Measurements from ENCODE around the gene RASGRF1.

The RASGRF1 gene

GRCh38 chr15:79068790-79069189 lies 21.8 kb downstream of the RASGRF1 start:
- DNase-seq, result no peak

GRCh38 chr15:79067969-79068368 lies 22.6 kb downstream of the RASGRF1 start:
- no peak for DNase-seq

DNA sequence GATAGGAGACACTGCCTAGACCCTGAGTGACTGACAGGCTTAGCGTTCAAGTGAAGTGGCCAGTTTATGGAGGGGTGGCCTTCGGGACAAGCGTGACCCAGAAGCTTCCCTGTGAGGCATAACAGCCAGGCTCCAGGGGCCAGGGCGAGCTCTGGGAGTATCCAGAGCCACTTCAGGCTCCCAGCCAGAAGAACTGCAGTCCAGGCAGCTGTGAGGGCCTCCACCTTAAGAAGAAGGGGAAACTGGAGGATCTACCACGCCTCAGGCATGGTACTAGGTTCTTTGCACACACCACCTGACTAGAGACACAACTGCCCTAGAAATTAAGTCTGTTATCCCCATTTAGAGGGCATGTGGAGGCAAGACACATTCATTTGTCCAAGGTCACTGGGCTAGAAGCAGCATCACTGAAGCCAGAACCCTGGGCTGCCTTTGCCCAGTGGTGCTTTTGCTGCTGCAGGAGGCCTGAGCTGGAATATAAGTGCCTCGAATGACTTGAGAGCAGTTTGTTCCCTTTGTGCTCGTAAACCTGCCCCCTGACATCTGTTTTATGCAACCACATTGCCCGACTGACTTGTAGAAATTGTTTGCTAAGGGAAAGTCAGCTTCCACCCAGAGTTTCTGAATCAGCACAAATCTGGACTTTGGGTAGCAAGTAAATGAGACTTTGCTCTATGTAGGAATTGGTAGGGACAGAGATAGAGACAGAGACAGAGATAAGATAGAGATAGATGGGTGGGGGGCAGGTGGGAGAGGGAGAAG lies 23.3 kb downstream of the RASGRF1 start:
- no peak for DNase-seq

GRCh38 chr15:79066391-79067071 lies 24.0 kb downstream of the RASGRF1 start:
- DNase-seq, result no peak

GRCh38 chr15:79065706-79066376 lies 24.7 kb downstream of the RASGRF1 start:
- peak in 6 of 51 donors; percentile 8 to 33 (median 18) for DNase-seq

DNA sequence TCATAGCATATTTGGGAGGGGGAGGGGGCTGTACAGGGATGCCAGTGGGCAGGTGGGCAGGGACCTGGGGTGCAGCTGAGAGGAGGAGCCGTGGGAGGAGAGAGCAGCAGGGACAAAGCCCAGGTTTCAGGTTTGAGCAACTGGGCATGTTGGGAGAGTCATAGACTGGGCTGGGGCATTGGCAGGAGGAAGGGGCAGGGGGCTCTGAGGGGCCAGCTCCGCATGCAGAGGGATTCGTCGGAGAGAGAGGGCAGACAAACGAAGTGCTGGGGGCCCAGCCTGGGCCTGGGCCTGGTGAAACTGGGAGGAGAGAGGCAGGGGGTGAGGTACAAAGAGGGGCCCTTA lies 25.2 kb downstream of the RASGRF1 start:
- no peak for DNase-seq

DNA sequence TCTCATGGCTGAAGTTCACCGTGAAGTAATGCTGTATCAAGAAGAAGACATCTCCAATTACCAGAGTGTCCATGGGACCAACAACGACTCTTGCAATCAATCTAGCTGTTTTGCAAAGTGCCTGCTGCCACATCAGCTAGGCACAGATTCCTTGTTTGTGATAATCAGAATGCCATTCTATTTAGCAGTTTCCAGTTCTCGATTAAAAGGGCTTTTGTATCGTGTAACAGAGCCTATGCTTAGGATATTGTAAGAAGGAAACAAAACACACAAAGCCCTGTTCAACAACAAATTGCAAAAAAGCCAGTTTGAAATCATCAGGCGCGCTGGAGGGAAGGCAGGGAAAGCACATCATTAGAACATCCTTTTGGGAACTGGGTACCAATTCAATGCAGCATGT lies 26.1 kb downstream of the RASGRF1 start:
- peak in 4 of 51 donors; percentile 21 to 42 (median 31) for DNase-seq

DNA sequence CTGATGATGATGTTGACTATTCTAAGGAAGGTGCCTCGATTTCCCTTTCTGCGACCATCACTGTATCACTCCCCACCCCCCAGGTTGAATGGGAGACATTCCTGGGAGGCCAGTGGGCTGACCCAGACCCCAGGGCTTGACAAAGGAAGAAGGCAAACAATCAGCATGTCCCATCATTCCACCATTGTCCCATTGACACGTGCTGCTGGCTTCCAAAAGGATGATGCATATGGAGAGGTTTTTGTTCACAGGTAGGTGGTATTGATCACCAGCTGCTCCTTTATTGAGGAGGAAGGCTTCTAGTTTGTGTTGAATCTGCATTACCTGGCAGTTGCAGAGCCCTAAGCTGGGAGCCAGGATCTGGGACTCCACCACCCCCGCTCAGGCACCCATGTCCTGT lies 30.4 kb downstream of the RASGRF1 start:
- DNase-seq, result no peak

GRCh38 chr15:79059081-79059572 lies 31.5 kb downstream of the RASGRF1 start:
- no peak for DNase-seq

GRCh38 chr15:79058260-79058850 lies 32.2 kb downstream of the RASGRF1 start:
- DNase-seq, result no peak

GRCh38 chr15:79057050-79057449 lies 33.5 kb downstream of the RASGRF1 start:
- DNase-seq, result no peak

- no peak for DNase-seq
These were observed 36.2 kb downstream of the RASGRF1 start for GRCh38 chr15:79054350-79054749.

DNA sequence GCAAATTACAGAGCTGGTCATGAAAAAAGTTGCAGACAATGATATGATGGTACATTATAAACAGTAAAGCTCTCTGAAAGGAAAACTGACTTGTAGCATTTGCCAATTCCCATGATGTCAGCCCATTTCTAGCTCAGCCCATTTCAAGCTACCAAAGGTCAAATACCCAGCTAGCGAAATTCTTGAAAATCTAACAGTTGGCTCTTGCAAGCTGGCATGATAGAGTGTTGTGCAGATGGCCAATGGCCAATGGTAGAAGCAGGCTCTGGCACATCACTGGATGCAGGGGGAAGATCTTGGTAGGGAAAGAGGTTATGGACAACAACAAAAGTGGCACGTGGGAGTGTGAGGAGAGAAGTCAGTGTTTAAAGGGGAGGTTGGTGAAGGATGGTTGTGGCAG lies 36.7 kb downstream of the RASGRF1 start:
- DNase-seq, result no peak

DNA sequence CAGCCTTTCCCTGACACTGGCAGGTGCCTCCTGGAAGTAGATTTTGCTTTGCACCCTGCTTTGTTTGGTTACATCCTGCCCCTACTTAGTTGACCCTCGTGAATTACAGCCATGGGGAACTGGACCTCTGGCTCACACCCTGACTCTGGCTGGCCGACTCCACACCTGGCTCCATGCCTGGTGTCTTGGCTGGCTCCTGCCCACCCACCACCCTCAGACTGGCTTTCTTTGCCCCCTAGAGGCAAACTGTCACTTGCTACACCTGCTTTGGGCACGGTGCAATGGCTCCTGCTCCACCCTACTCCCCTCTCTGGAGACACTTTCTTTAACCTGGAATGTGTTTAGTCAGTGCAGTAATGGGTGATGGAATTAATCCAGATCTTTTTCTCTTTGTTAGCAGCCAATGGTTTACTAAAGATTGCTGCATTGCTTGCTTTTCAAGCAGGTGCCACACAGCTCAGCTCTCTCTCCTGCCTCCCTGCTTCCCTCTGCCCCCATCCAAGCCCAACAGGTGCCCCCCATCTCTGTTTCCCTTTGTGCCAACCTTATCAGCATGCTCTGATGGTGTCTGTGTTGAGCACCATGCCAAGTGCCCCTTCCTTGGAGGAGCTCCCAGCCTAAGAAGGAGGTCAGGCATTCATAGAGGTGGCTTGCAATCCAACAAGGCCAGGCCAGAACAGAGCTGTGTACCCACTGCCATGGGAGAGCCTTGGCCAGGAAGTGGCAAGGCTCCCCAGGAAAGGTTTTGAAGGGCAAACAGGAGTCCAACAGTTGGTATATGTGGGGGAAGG lies 38.4 kb downstream of the RASGRF1 start:
- DNase-seq, result peak in 17 of 51 donors; percentile 9 to 48 (median 19)

GRCh38 chr15:79051029-79051428 lies 39.6 kb downstream of the RASGRF1 start:
- DNase-seq, result peak in 16 of 51 donors; percentile 5 to 59 (median 20)

DNA sequence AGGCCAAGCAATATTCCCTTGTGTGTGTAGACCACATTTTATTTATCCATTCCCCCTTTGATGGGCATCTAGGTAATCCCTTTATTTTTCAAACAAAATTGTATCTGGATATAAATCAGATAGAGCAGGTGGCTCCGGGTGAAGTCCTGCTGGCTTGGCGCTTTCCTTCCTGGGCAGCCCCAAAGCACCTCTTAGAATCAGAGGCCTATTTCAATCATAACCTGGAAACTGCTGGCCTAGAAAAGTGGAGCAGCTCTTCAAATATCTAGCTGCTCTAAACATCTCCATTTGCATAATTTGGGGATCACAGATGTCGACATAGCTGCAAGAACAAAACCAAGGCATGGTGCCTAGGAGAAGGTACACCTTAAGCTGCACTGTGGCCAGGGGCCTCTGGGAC lies 40.2 kb downstream of the RASGRF1 start:
- DNase-seq, result no peak

GRCh38 chr15:79049416-79049815 lies 41.2 kb downstream of the RASGRF1 start:
- no peak for DNase-seq

- DNase-seq, result no peak
These were observed 42.7 kb downstream of the RASGRF1 start for GRCh38 chr15:79047676-79048439.

DNA sequence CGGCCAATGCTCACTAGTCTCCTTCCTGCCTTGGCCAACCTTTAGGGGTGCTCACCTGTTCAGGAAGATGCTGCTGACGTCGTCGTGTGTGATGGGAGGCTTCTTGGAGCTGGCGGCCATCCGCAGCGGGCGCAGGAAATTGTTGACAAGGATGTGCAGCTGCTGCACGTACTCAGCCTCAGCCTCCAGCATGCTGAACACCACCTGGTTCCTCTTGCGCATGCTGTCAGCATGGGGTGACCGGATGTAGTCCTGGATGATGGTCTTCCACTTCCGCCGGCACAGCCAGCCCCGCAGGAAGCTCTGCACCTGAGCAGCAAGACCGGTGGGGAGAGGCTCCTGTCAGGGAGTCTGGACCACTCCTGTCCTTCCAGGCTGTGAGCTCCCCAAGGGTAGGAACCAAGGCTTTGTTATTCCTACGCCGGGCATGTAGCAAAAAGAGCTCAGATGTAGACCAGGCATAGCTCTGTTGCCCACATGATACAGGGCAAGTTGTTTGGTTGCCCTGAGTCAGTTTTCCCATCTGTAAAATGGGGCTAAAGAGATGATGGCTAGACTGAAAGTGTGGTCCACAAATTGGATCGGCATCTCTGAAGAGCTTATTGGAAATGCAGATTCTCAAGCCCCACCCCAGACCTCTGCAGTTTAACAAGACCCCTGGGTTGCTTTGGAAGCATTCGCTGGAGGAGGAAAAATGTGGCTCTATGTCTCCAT lies 43.7 kb downstream of the RASGRF1 start:
- no peak for DNase-seq

- no peak for DNase-seq
These were observed 45.5 kb downstream of the RASGRF1 start for GRCh38 chr15:79045041-79045440.

Data from hypothalamus (tissue), 51 donors.